GM12801 (cell line): Measurements from ENCODE around the gene NUP50.

Experiments
- CTCF ChIP-seq: IDR thresholded peaks from one replicate; pipeline ENCODE4 v1.5.1; 2011; ENCODE audit warnings: control low read depth; ENCODE audit not compliant: insufficient read length; ENCODE audit errors: extremely low read depth

Gene NUP50

GRCh38 chr22:45212306-45212709 is 48.6 kb downstream of the NUP50 start:
- TF ChIP-seq CTCF, result no peak

GRCh38 chr22:45212992-45213751 is 49.4 kb downstream of the NUP50 start:
- TF ChIP-seq CTCF, result no peak

- no peak for TF ChIP-seq CTCF
These were observed 52.6 kb downstream of the NUP50 start for GRCh38 chr22:45216133-45217003.

GRCh38 chr22:45217345-45217744 is 53.6 kb downstream of the NUP50 start:
- no peak for TF ChIP-seq CTCF

- TF ChIP-seq CTCF, result no peak
These were observed 54.1 kb downstream of the NUP50 start for GRCh38 chr22:45217806-45218205.

GRCh38 chr22:45218976-45219375 is 55.3 kb downstream of the NUP50 start:
- no peak for TF ChIP-seq CTCF

- TF ChIP-seq CTCF, result no peak
These were observed 57.5 kb downstream of the NUP50 start for GRCh38 chr22:45221201-45221600.
